DMS153 treated with DMSO at 0.1 percent for 48 hours (cell line): ENCODE measurements around the gene TRIP4.
"Not testable (repeated sequence)": the region's sequence is repeated elsewhere in the genome, so short reads cannot be mapped to it uniquely, and the experiment has no call there.

Experiments
- DNase-seq: peaks from one replicate; lab custom pipeline; 2025; ENCODE audit not compliant: unreplicated experiment; lab: John Stamatoyannopoulos, UW

Gene TRIP4

DNA sequence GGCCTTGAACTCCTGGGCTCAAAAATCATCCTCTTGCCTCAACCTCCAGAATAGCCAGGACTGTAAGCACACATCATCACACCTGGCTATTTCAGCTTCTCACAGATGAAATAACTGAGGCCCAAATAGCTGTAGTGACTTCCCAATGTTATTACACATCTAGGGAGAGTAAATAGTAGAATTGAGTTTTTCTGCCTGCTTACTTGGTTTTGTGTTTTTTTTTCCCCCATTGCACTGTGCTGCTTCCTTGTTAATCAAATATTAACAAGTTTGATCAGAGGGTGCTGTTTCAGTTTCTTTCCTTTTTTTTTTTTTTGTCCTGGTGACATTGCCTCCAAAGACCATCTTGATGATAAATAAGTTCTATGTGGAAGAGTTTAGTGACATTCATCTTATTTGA lies 96.1 kb downstream of the TRIP4 start:
- no peak for DNase-seq

DNA sequence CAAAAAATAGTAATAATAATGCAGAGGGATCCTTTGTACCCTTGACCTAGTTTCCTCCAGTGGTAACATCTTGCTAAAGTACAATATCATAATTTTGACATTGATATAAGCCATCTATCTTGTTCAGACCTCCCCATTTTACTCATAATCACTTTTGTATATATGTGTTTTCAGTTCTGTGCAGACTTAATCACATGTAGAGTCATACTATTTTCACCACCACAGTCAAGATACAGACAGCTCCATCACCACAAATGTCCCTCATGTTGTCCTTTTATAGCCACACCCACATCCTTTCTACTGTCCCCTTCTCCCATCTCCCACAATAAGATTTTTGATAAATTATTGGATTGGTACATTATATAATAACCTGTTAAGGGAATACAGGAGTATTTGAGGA lies 98.2 kb downstream of the TRIP4 start:
- no peak for DNase-seq

DNA sequence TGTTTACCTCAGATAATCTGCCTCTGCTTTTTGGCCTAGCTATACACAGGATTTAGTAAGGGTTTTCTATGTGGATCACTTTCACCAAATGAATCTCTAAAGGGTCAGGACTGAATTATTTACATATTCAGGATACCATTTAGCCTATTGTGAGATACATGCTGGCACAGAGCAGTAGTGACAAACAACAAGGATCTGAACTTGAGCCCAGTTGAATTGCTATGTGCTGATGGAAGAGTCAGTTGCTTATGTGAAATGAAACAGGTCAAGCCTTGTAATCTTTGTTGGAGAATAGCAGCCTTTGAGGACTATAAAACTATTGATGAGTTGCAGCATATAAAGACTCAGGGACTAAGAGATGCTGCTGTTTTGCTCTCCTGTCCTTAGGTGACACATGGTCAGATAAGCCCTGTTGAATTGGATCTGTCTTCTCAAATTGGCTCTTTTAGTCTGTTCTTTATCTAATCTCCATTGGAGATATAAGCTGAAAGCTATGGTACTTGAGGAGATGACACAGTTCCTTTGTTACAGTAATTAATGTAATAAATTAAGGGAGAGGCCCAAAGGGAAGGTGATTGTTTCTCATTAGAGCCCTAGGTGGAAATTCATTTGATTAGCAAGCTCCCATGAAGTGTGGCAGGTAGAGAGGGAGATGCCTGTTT lies 103.1 kb downstream of the TRIP4 start:
- DNase-seq, result no peak

DNA sequence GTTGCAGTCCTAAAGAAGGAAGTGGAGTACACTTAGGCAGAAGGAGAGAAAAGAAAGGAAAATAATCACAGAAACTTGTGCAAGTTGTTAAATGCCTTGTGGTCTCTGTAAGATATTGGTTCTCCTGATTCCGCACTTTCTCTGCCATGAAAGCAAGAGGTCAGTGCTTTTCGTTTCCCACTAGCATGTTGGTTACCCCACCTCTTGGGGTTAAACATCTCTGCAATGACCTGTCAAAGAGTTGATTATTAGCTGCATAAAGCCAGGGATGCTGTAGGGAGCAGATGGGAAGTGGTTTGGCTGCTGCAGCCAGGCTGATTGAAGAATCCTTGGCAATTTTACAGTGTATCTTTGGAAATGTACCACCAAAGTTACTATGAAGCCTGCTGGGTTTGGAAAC lies 106.0 kb downstream of the TRIP4 start:
- DNase-seq, result no peak

DNA sequence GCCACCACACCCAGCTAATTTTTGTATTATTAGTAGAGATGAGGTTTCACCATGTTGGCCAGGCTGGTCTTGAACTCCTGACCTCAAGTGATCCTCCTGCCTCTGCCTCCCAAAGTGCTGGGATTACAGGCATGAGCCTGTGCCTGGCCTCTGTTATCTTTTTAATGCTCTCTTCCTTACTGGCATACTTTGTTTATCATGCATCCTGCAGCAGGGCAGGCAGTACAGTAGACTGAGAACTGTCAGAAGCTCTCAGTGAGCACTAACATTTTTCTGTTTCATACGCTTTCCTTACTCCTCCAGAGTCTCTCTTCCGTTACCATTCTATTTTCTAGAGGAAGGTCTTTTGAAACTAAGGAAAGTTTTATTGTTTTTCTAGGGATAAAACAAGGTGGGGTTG lies 108.3 kb downstream of the TRIP4 start:
- DNase-seq, result not testable (repeated sequence)

DNA sequence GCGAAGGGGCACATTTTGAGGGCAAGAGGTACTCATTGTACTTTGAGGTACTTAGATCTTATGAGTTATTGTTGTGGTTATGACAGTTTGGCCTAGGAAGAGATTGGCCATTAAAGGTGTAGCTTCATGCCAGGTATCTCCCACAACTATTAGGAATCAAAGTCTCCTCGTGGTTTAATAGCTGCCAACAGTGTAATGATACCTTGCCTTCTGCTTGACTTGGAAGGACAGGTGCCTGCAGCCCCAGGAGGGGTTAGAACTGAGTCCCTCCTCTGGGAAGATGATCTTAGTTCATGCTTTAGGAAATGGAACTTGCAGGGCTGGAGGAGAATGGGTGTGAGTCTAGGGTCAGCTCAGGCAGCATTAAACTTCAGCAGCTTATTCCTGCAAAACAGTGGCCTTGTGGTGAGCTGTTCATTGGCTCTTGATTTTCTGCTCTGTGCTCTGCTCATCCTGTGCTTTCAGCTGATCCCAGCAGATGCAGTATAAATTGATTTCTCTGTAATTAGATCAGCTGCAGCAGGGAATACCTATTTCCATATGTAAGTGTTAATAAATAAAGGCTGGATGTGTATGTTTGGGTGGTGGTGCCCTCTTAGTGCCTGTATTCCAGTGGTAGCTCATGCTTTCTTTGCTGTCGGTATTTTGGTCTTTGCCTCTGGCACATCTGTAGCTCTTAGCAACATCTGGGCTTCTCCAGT lies 113.2 kb downstream of the TRIP4 start:
- no peak for DNase-seq

DNA sequence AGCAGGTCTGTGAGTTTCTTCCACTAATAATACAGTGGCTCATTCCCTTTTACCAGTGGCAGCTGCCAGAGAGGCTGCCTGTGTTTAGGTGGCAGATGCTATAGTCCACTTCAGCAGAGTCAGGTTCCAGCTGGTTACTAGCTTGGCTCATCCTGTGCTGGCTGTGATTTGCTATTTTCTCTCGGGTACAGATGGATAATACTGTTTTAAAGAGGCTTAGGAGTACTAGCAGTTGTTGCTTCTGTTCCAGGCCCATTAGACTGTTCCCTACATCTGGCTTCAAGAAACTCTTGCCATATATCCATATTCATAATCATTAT lies 113.7 kb downstream of the TRIP4 start:
- DNase-seq, result no peak

DNA sequence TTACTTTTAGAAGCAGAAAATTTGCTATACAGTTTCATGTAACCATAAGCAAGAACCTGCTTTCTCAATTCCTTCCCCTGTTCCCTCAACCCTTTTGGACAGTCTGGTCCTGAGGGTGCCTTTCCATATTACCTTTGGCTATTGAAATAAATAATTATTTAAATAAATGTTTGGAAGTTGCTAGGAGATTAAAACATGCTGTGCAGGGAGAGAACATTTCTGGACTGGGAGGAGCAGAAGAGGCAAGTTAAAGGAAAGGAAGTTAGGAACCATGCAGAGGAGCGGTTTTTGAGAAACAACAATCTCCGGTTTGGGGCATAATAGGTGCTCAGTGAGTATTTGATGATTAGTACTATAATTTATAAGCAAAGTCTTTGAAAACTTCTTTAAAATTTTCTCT lies 114.5 kb downstream of the TRIP4 start:
- DNase-seq, result no peak

DNA sequence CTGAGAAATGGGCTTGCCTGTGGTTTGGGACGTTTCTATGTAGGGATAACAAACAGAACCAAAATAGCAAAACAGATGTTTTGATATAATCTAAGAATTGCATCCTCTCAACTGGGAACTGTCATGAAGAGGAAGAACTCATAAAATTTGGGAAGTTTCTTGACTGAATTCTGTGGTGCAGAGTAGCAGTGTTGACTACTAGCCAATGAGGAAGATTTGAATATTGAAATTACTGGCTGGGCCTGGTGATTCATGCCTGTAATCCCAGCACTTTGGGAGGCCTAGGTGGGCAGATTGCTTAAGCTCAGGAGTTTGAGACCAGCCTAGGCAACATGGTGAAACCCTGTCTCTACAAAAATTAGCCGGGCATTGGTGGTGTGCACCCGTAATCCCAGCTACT lies 114.9 kb downstream of the TRIP4 start:
- no peak for DNase-seq

DNA sequence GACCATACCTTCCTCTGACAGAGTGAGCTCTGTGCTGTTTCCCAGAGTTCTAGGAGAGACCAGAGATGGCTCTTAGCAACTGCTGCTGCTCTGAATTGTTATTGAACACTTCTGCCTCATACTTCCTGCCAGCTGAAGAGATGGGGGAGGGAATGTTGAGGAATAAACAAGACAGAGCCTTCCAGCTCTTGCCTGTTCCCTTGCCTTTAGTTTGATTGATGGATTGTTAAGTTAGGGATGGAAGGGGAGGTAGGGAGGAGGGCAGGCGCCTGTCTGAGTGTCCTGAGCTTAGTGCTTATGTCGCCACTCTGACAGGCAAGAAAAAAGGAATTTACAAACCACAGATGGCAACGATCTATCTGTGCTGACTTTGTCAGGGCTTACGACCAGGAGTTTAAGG lies 115.6 kb downstream of the TRIP4 start:
- no peak for DNase-seq

DNA sequence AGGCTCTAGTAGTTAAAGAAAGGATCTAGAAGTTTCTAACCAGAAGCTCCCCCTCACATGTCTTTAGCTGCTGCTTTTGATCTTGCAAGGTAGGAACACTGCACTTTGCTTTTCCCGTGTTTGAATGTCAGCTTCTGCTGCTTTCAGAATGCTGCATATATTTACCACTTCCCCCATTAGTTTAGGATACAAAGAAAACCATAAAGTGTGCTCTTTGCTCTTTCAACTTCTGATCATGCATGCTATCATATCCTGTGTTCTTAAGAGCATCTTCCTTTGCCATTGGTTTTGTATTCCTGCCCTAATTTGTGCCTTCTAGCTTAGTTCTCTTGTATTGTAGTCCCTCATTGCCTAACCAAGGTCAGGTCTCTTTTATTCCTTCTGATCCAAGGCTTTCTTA lies 116.0 kb downstream of the TRIP4 start:
- DNase-seq, result no peak
